A549 (cell line): ENCODE data around the gene DHRS3.

Experiments
- EP300 ChIP-seq, 2 experiments: fragments of >200 bp; sonication (Bioruptor Twin); formaldehyde crosslinking; IDR thresholded peaks; 2 replicates in 1 of 2; 3 replicates in 1 of 2; pipeline ENCODE4 v1.6.1; 2016 to 2017
- HOXB5 ChIP-seq: fragments of 250-450 bp; sonication (Bioruptor Pico); IDR thresholded peaks from 2 replicates; pipeline ENCODE4 v1.5.0; 2020; ENCODE audit warnings: mild to moderate bottlenecking, moderate library complexity
- KDM1A ChIP-seq: fragments of 200-600 bp; sonication (generic); IDR thresholded peaks from 2 replicates; pipeline ENCODE4 v1.6.1; 2016; ENCODE audit warnings: low read depth, mild to moderate bottlenecking
- MYC ChIP-seq: IDR thresholded peaks from 2 replicates; pipeline ENCODE4 v1.6.1; 2012; ENCODE audit warnings: mild to moderate bottlenecking, inconsistent platforms, low read length, improper control_type of control experiment, borderline replicate concordance
- PBX3 ChIP-seq: IDR thresholded peaks from 2 replicates; pipeline ENCODE4 v1.6.1; 2012
- POLR2A ChIP-seq: IDR thresholded peaks from 2 replicates; pipeline ENCODE4 v1.6.1; 2012; ENCODE audit warnings: mild to moderate bottlenecking, low read length
- RAD21 ChIP-seq, 2 experiments: fragments of >200 bp in 1 of 2; sonication (Bioruptor Twin) in 1 of 2; formaldehyde crosslinking in 1 of 2; IDR thresholded peaks in 1 of 2; conservative IDR thresholded peaks in 1 of 2; 2 replicates in 1 of 2; 3 replicates in 1 of 2; pipeline ENCODE4 v1.6.1; 2012 to 2018; ENCODE audit warnings: inconsistent platforms in 1 of 2
- RCOR1 ChIP-seq: fragments of 150-350 bp; IDR thresholded peaks from 2 replicates; pipeline ENCODE4 v1.6.1; 2014; ENCODE audit warnings: antibody characterized with exemption, low read length, low read depth
- SREBF2 ChIP-seq: fragments of 450-650 bp; IDR thresholded peaks from 2 replicates; pipeline ENCODE4 v1.6.1; 2014; ENCODE audit warnings: mild to moderate bottlenecking, moderate library complexity
- TF ChIP-seq, protein P1 (sequence below): fragments of >200 bp; sonication (Bioruptor Twin); formaldehyde crosslinking; IDR thresholded peaks from 3 replicates; pipeline ENCODE4 v1.5.1; 2016

DNA sequence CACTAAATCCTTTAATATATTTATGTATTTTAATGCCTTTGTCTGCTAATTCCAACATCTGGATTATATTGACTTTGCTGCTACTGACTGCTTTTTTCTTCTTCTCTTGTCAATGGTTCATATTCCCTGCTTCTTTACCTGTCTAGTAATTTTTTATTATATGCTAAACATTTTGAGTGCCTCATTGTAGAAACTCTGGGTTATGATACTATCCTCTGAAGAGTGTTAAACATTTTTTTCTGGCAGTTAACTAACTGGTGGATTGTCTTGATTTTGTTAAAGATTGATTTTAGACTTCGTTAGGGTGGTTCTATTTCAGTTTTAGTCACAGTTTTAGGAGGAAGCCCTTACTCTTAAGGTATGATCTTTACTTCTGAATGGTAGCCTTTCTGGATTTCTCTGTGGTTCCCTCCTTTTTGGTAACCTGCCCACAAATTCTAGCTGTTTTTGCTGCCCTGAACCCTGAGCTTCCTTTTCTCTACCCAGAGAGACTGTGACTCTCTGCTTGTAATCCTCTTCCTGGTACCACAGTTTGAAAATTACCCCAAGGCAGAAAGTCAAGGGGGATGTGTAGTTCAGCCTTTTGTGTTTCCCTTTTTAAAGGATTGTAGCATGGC is 81.9 kb downstream of the DHRS3 start:
- TF ChIP-seq PBX3 = no peak
- no peak for TF ChIP-seq MYC
- no peak for TF ChIP-seq POLR2A
- no peak for TF ChIP-seq HOXB5 (CRISPR knock-in tag)
- TF ChIP-seq, protein P1, sequence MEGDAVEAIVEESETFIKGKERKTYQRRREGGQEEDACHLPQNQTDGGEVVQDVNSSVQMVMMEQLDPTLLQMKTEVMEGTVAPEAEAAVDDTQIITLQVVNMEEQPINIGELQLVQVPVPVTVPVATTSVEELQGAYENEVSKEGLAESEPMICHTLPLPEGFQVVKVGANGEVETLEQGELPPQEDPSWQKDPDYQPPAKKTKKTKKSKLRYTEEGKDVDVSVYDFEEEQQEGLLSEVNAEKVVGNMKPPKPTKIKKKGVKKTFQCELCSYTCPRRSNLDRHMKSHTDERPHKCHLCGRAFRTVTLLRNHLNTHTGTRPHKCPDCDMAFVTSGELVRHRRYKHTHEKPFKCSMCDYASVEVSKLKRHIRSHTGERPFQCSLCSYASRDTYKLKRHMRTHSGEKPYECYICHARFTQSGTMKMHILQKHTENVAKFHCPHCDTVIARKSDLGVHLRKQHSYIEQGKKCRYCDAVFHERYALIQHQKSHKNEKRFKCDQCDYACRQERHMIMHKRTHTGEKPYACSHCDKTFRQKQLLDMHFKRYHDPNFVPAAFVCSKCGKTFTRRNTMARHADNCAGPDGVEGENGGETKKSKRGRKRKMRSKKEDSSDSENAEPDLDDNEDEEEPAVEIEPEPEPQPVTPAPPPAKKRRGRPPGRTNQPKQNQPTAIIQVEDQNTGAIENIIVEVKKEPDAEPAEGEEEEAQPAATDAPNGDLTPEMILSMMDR = no peak
- TF ChIP-seq SREBF2 = no peak
- no peak for TF ChIP-seq KDM1A
- TF ChIP-seq RCOR1 = no peak
- no peak for TF ChIP-seq RAD21 (conservative IDR thresholded peaks at IDR 0.05 in 1 of 2, IDR thresholded peaks at IDR 0.05 in 1 of 2)
- no peak for TF ChIP-seq EP300 (IDR thresholded peaks at IDR 0.05)
